GM20000 (cell line): ENCODE measurements around the gene SLC1A1.

Source experiments
- DNase-seq: peaks from one replicate; pipeline ENCODE4 v3.0.0; 2012; ENCODE audit warnings: low spot score
- CTCF ChIP-seq: IDR thresholded peaks from 2 replicates; pipeline ENCODE4 v1.5.1; 2012; ENCODE audit warnings: mild to moderate bottlenecking, control low read depth; ENCODE audit errors: extremely low read depth, missing control alignments

Gene SLC1A1

DNA sequence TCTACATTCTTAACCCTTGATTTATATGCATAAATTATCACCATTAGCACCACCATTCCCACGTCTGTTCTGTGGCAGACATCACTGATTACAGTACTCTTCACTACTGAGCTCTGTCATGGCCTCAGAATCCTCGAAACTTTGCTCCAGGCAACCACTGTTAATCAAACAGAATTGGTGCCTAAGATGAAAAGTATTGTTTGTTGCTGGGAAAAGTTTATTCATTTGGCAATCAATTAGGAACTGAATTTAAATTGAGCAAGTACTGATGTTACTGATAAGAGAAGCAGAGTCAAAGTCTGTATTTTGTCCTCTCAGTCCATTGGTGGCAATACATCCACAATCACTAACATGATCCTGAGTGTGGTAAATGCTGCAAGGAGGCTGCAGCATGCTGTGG is 12.8 kb downstream of the SLC1A1 start:
- TF ChIP-seq CTCF, result no peak
- DNase-seq, result no peak

- DNase-seq, result no peak
- TF ChIP-seq CTCF, result no peak
These were observed 14.0 kb downstream of the SLC1A1 start for GRCh38 chr9:4504250-4504649.

DNA sequence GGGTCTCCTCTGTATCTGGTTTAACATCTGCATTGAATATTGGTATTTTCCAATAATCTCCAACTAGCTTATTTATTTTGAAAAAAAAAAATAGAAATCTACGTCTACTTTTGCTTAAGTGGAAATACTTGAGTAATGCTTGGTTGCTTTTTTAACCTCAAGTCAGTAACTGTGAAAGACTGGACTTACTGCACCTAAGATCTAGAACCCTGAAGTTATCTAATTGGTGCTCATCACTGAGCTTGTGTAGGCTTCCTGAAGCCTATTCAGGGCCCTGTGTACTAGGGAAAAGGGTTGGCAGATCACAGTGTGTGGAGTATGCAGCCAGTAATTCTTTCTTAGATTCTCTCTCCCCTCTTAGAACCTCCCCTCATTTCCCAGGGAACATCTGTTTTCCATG is 16.2 kb downstream of the SLC1A1 start:
- TF ChIP-seq CTCF, result no peak
- no peak for DNase-seq

DNA sequence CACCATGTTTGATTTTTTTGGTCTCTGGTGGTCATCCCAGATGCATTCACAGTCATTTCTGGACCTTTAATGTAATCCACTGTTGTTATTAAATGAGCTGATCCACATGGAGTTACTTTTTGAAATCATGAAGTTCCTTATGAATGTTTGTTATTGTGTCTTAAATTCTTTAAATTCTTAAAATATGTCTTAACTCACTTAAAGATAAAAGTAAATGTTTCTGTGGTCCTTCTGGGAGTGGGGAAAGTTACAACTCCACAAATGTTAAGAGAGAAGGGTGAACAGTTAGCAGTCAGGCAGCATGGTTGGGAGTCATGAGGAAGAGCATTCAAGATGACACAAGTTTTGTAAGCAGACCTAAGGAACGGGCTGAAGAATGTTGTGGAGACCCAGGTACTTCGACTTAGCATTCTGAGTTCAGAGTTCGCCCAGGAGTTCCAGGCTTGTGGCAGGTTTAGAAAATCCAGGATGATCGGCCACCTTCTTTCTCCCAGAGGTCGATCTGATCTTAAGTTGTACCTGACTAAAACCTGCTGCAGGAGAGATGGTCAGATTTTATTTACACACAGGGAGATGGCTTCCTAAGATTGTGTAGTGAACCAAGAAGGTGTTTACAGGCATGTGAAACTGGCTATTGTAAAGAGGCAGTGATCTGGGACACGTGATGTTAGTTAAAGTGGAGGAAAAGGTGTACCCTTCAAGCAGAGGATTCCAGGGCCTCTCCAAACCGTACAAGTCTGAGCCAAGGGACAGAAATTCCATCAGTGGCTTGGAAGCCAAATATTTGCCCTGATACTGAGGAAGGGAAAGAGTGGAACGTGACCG is 17.2 kb downstream of the SLC1A1 start:
- no peak for TF ChIP-seq CTCF
- no peak for DNase-seq

GRCh38 chr9:4508246-4508906 is 18.1 kb downstream of the SLC1A1 start:
- TF ChIP-seq CTCF, result no peak
- no peak for DNase-seq

GRCh38 chr9:4508907-4509589 is 18.8 kb downstream of the SLC1A1 start:
- no peak for DNase-seq
- TF ChIP-seq CTCF, result no peak

GRCh38 chr9:4509590-4509984 is 19.3 kb downstream of the SLC1A1 start:
- no peak for DNase-seq

More at GRCh38 chr9:4509590-4509984, 19.3 kb downstream of the SLC1A1 start:
- no peak for TF ChIP-seq CTCF
